GM12891 (cell line): Measurements from ENCODE around the gene CBX2.

Experiments used
- DNase-seq: peaks from one replicate; pipeline ENCODE4 v3.0.0; 2011; ENCODE audit warnings: low spot score; ENCODE audit not compliant: insufficient read length
- FAIRE-seq: peaks from 2 replicates; lab custom pipeline; 2011; peaks lifted over from hg19 to GRCh38; lab: Jason Lieb, UNC
- PAX5 ChIP-seq: IDR thresholded peaks from 2 replicates; pipeline ENCODE4 v1.6.1; 2011; ENCODE audit warnings: low read length, moderate library complexity, mild to moderate bottlenecking; ENCODE audit not compliant: insufficient read depth, severe bottlenecking
- POLR2A ChIP-seq: IDR thresholded peaks from 2 replicates; pipeline ENCODE4 v1.6.1; 2011; ENCODE audit warnings: low read depth, low read length, control low read depth
- POLR2AphosphoS5 ChIP-seq: IDR thresholded peaks from 2 replicates; pipeline ENCODE4 v1.6.1; 2011; ENCODE audit warnings: low read depth, low read length, control low read depth
- POU2F2 ChIP-seq: IDR thresholded peaks from 2 replicates; pipeline ENCODE4 v1.6.1; 2011; ENCODE audit warnings: low read depth, mild to moderate bottlenecking, control low read depth, low read length, moderate library complexity
- SPI1 ChIP-seq: IDR thresholded peaks from 2 replicates; pipeline ENCODE4 v1.6.1; 2011; ENCODE audit warnings: low read depth, low read length, control low read depth
- TAF1 ChIP-seq: IDR thresholded peaks from 2 replicates; pipeline ENCODE4 v1.6.1; 2011; ENCODE audit warnings: low read depth, low read length, control low read depth

CBX2 gene

DNA sequence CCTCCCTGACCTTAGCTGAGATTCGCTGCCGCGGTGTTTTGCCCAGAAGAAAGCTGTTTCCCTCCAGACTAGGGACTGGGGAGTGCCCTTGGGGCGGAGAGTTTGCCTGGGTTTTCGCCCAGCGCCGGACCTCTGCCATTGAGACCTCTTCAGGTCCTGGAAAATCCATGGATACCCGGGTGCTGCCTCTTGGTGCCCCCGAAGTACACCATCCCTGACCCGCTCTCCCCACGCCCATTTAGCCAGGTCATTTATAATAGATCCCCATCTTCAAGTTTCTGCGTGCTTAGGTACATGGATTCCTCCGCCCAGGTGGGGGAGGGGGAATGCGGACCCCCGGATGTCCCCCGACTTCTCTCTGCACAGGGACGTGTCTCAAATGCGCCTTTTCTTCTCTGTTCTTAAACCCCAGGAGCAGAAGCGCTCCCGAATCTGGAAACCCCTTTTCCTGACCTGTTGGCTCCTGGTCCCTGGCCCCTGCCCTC, 34.0 kb downstream of the CBX2 start:
- DNase-seq (no peak), FAIRE-seq (no peak)
- TF ChIP-seq POLR2A (no peak), POU2F2 (no peak), TAF1 (no peak), PAX5 (no peak), POLR2AphosphoS5 (no peak), SPI1 (no peak)

DNA sequence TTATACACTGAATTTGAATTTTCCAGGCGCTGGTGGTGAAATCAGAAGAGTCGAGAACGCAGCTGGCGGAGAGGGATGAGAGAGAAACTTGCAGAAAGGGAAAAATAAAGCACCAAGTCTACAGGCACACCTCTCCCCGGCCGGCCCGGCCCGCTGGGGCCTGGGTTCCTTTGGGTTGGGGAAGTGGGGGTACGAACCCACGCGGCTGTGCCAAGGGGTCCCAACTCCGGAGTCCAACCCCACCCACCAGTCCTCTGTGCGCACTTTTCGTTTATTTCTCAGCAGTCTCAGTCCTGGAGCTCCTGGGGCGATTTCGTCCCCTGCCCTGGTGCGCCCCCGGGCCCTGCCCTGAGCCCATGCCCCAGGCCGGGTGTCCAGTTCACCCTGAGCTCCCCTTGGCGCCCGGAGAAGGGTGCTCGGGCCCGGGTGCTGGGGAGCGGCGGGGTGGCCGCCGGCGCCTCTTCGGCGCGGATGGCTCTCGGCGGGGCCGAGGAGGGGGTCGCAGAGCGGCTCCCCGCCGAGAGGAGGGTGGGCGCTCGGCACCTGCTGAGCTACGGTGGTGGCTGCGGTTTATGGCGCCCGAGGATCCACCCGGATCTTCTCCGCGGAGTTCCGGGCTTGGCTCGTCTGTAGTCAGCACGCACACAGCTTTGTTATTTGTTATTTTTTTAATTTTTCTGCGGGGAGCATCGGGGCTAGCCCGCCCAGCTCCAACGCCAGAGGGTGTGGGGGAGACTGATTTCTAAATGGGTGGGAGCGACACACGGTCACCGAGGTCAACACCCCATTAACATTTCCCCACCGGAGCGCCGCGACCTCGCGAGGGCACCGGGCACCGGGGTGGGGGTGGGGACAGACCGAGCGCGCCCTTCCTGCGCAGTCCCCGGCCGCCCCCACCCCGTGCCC, 34.7 kb downstream of the CBX2 start:
- no peak for TF ChIP-seq POU2F2
- TF ChIP-seq SPI1 = no peak
- TF ChIP-seq TAF1 = no peak
- TF ChIP-seq PAX5 = no peak
- no peak for TF ChIP-seq POLR2A
- no peak for TF ChIP-seq POLR2AphosphoS5
- no peak for DNase-seq
- no peak for FAIRE-seq

DNA sequence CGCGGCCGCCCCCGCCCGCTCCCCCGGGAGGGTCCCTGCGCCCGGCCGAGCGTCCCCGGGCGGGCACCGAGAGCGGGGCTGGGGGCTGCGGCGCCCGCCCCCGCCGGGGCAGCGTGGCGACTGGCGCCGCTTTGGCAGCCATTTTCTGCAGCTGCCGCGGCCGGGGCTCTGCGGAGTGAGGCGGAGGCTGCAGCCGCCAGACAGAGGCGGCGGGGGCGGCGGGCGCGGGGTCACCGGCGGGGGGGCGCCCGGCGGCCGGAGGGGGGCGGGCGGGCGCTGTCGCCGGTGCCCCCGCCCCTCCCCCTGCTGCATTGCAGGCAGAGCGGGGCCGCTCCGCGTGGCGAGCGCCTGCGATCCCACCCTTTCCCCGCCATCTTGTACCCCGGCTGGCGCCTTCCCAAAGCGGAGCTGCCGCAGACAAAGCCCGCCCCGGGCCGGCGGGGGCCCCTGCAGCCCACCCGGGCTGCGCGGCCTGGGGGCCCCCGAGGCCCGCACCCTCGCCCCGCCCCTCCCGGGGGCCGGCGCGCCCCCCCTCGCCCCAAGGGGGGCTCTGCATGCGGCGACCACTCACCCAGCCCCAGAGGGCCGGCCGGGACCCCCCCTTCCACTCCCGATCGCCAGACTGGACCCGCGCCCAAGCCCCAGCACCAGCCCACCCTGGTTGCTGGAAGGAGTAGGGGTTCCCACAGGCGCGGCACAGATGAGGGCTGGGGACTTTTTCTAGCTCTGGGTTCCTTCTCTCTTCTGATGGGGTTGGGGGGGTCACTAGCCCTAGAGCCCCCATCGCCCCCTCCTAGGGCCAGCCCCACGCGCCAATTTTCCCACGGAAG, 35.6 kb downstream of the CBX2 start:
- DNase-seq (no peak), FAIRE-seq (no peak)
- no peak for TF ChIP-seq POLR2AphosphoS5
- no peak for TF ChIP-seq PAX5
- TF ChIP-seq TAF1 = no peak
- TF ChIP-seq POLR2A = no peak
- no peak for TF ChIP-seq POU2F2
- no peak for TF ChIP-seq SPI1

DNA sequence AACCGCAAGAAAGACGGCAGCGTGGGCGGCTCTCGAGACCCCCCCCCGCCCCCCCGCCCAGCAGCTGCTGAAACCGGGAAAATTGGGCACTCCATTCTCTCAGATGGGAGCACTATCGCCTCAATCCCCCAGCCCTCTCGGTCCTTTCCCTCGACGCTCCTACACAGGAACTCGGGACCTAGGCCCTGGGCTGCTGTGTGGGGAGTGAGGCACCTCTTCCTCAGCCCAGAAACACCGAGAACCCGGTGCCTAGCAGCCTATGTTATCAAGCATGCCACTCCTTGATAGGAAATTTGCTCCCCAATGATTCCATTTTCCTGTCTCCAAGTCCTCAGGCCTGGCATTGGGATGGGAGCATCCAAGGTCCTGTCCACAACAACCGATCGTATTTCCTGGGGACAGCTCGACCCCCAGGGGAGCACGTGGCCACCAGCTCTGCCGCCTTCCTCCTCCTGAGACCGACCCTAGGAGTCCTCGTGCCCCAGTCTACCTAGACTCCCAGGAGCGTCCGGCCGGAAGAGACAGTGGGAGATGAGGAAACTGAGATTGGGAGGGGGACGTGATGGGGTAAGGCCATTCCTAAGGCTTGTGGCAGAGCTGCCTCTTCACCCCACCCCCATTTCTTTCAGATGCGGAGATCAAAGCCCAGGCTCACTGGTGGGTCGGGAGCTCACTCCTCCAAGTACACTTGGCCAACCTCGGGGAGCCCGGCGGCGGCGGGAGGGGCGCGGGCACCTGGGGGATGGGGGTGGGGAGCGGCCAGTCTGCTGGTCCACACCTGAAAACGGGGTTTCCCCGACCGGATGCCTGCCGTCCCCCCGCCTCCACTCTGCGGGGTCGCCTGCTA, 36.4 kb downstream of the CBX2 start:
- DNase-seq (no peak), FAIRE-seq (no peak)
- no peak for TF ChIP-seq SPI1
- TF ChIP-seq PAX5 = no peak
- TF ChIP-seq TAF1 = no peak
- TF ChIP-seq POLR2AphosphoS5 = no peak
- TF ChIP-seq POLR2A = no peak
- no peak for TF ChIP-seq POU2F2

DNA sequence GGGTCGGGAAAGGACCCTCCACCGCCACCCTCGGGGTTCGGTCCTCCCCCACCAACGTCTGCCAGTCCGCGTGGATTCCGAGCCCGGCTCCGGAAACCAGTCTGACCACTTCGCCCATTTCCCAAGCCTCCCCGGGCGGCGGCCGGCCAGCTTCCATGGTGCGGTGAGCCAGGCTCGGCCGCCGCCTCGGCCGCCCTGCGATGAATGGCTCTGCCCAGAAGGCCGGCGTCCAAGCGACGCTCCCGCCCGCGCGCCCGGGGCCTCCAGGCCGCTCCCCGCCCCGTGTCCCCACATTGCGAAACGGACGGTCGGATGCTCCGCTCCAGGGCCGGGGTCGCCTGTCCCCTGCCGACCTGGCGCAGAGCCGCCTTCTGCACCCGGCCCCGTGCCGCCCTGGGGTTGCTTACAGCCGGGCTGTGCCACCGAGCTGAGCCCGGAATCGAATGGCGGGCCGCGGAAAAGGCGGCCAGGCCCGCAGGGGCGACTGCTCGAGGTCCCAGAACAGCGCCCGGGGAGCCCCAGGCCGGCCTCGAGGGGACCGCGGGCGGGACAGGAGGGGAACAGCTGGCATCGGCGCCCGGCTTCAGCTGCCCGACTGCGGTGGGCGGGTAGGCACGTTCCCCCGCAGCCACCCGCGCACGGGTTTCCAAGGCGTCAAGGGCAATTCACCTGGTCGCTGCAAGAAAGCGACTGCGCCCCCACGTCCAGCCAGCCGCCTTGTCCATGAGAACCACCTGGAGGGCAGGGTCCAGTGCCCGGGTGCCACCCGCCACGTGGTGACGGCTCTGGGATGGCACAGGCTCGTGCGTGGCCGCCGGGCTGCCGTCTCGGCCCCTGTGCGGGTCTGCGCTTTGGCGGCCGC, 37.3 kb downstream of the CBX2 start:
- no peak for FAIRE-seq
- TF ChIP-seq POLR2AphosphoS5 = no peak
- no peak for TF ChIP-seq PAX5
- no peak for TF ChIP-seq TAF1
- TF ChIP-seq POU2F2 = no peak
- no peak for DNase-seq

DNA sequence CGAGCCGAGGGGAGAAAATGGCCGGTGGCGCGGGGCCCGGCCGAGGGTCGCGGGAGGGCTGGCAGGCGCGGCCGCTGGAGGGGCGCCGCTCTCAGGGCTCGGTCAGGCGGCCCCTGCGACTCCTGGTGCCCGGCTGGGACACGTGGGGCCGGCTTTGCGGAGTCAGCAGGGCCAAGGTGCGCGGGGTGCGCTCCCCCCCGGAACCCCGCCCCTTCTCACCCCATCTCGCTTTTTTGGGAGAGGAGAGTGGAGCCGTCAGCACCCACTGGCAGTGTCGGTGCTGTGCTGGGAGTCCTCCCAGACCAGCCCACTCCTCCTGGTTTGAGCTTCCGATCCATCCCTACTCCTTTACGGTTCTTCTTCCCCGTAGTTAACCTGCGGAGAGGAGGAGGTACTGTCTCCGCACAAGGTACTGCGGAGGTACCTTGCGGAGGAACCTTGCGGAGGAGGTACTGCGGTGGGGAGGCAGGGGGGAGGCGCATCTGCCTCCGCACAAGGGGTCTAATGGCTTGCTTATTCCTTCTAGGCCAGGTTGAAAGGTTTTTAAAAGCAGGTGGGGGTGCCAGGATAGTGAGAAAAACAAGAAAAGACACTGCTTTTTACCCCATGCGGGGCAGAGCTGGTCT, 38.0 kb downstream of the CBX2 start:
- FAIRE-seq (no peak), DNase-seq (no peak)
- TF ChIP-seq PAX5 = no peak
- no peak for TF ChIP-seq POLR2AphosphoS5
- TF ChIP-seq POU2F2 = no peak
- no peak for TF ChIP-seq POLR2A
- no peak for TF ChIP-seq SPI1

DNA sequence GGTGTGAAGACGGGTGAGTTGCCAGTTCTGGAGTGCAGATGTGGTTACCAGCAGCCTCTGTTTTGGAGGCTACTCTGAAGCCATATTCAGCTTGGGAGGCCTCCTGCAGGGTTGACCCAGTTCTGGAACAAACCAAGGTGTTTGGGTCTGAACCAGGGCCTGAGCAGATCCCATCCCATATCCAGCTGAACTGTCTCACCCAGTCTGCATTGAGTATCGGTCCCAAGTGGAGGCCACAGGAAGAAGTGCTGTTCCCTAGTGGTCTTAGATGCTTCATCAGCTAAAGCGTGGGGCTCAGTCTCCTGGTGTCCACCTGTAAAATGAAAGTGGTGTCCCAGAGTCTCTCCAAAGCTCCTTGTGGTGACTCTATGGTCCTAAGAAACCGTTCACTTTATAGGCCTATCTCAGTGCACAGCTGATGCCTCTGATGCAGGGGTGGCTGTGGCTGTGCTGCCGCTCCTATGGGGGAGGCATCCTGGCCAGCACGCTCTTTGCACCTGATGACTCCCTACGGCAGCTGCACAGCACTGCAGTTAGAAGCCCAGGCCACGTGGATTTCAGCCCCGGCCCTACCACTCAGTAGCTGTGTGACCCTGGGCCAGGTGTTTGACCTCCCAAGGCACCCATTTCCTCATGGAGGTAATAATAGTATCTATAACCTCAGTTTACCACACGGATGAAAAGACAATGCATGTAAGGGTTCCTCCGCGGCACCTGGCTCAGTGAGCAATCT, 40.2 kb downstream of the CBX2 start:
- TF ChIP-seq TAF1 (no peak), POLR2A (no peak), PAX5 (no peak), SPI1 (no peak), POLR2AphosphoS5 (no peak), POU2F2 (no peak)
- DNase-seq = no peak
- FAIRE-seq = no peak

DNA sequence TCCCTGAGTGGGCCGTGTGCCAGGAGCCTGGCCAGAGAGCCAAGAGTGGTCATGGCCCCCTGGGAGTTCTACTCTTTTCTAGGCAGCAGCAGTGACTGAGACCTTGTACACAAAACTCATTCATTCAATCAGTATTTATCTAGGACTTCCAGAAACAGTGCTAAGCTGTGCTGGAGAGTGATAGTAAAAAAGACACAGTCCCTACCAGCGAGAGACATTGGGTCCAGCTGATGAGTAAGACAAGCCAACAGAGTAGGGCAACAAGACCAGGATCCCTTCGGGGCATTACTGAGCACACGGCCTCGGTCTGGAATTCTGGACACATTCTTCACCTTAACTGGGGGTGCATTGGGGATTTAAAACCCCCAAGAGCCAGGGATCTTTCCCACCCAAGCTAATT, 41.1 kb downstream of the CBX2 start:
- FAIRE-seq = no peak
- DNase-seq = no peak
- TF ChIP-seq TAF1 (no peak), POLR2A (no peak), POU2F2 (no peak), SPI1 (no peak), POLR2AphosphoS5 (no peak), PAX5 (no peak)
